ENCODE data around the gene SEMA5B. TPM values are rescaled to one million over a fixed set of nuclear protein-coding genes. Genes with fewer than 3 reads are reported as not detected.

The SEMA5B gene
- total and polyA plus RNA-seq, 4 donors, result 14.2 to 65.5 (median 39.1) TPM

GRCh38 chr3:122991236-122991985, 36.2 kb downstream of the SEMA5B start:
- no peak overlapping the region for H3K27ac ChIP-seq (ENCODE audit: low read depth, low read length)
- H3K27me3 ChIP-seq (ENCODE audit: control insufficient read depth, insufficient read depth, low read length), result peaks cover 26% of the 10 kb centered on the region
- peaks cover 71% of the 10 kb centered on the region for H3K4me1 ChIP-seq (ENCODE audit: control insufficient read depth, insufficient read depth, low read length)
- DNase-seq (ENCODE audit: low read depth in 4 of 6, low spot score in 6 of 6), result no peak
- WGBS (ENCODE audit: insufficient coverage), result 80% methylated on average over 4 of the region's 8 CpGs
- no peaks in the 10 kb centered on the region for H3K36me3 ChIP-seq (ENCODE audit: control insufficient read depth, insufficient read depth, low read length)
- H3K9me3 ChIP-seq (ENCODE audit: control insufficient read depth, insufficient read depth, low read length), result no peaks in the 10 kb centered on the region
- H3K4me3 ChIP-seq (ENCODE audit: low read depth, low read length), result no peak overlapping the region

- H3K4me3 ChIP-seq (ENCODE audit: low read depth, low read length), result no peak overlapping the region
- peaks cover 26% of the 10 kb centered on the region for H3K27me3 ChIP-seq (ENCODE audit: control insufficient read depth, insufficient read depth, low read length)
- WGBS (ENCODE audit: insufficient coverage), result 86% methylated on average over 1 of the region's 4 CpGs
- no peaks in the 10 kb centered on the region for H3K36me3 ChIP-seq (ENCODE audit: control insufficient read depth, insufficient read depth, low read length)
- H3K9me3 ChIP-seq (ENCODE audit: control insufficient read depth, insufficient read depth, low read length), result no peaks in the 10 kb centered on the region
- DNase-seq (ENCODE audit: low read depth in 4 of 6, low spot score in 6 of 6), result peak in 1 of 6 donors; percentile 46
- H3K27ac ChIP-seq (ENCODE audit: low read depth, low read length), result no peak overlapping the region
- H3K4me1 ChIP-seq (ENCODE audit: control insufficient read depth, insufficient read depth, low read length), result peaks cover 59% of the 10 kb centered on the region
Measured at GRCh38 chr3:122989856-122990575, 37.5 kb downstream of the SEMA5B start.

GRCh38 chr3:122988508-122988907, 39.1 kb downstream of the SEMA5B start:
- peaks cover 49% of the 10 kb centered on the region for H3K4me1 ChIP-seq (ENCODE audit: control insufficient read depth, insufficient read depth, low read length)
- H3K4me3 ChIP-seq (ENCODE audit: low read depth, low read length), result no peak overlapping the region
- H3K9me3 ChIP-seq (ENCODE audit: control insufficient read depth, insufficient read depth, low read length), result no peaks in the 10 kb centered on the region
- H3K27ac ChIP-seq (ENCODE audit: low read depth, low read length), result no peak overlapping the region
- no peaks in the 10 kb centered on the region for H3K36me3 ChIP-seq (ENCODE audit: control insufficient read depth, insufficient read depth, low read length)
- peaks cover 21% of the 10 kb centered on the region for H3K27me3 ChIP-seq (ENCODE audit: control insufficient read depth, insufficient read depth, low read length)
- no peak for DNase-seq (ENCODE audit: low read depth in 4 of 6, low spot score in 6 of 6)
- 60% methylated on average over 3 of the region's 5 CpGs for WGBS (ENCODE audit: insufficient coverage)

GRCh38 chr3:122987736-122988319, 39.7 kb downstream of the SEMA5B start:
- 88% methylated on average over 2 of the region's 3 CpGs for WGBS (ENCODE audit: insufficient coverage)
- Histone ChIP-seq H3K27me3 (ENCODE audit: control insufficient read depth, insufficient read depth, low read length) (peaks cover 21% of the 10 kb centered on the region), H3K27ac (ENCODE audit: low read depth, low read length) (no peak overlapping the region), H3K9me3 (ENCODE audit: control insufficient read depth, insufficient read depth, low read length) (no peaks in the 10 kb centered on the region), H3K4me1 (ENCODE audit: control insufficient read depth, insufficient read depth, low read length) (peaks cover 48% of the 10 kb centered on the region), H3K4me3 (ENCODE audit: low read depth, low read length) (no peak overlapping the region), H3K36me3 (ENCODE audit: control insufficient read depth, insufficient read depth, low read length) (no peaks in the 10 kb centered on the region)
- no peak for DNase-seq (ENCODE audit: low read depth in 4 of 6, low spot score in 6 of 6)

GRCh38 chr3:122987231-122987630, 40.3 kb downstream of the SEMA5B start:
- Histone ChIP-seq H3K27me3 (ENCODE audit: control insufficient read depth, insufficient read depth, low read length) (peaks cover 18% of the 10 kb centered on the region), H3K4me1 (ENCODE audit: control insufficient read depth, insufficient read depth, low read length) (peaks cover 48% of the 10 kb centered on the region), H3K36me3 (ENCODE audit: control insufficient read depth, insufficient read depth, low read length) (no peaks in the 10 kb centered on the region), H3K9me3 (ENCODE audit: control insufficient read depth, insufficient read depth, low read length) (no peaks in the 10 kb centered on the region), H3K4me3 (ENCODE audit: low read depth, low read length) (no peak overlapping the region), H3K27ac (ENCODE audit: low read depth, low read length) (peak overlapping the region; percentile 12)
- DNase-seq (ENCODE audit: low read depth in 4 of 6, low spot score in 6 of 6), result peak in 1 of 6 donors; percentile 37
- WGBS (ENCODE audit: insufficient coverage), result 71% methylated on average over 1 of the region's 2 CpGs

- 29% methylated on average over 6 of the region's 6 CpGs for WGBS (ENCODE audit: insufficient coverage)
- H3K9me3 ChIP-seq (ENCODE audit: control insufficient read depth, insufficient read depth, low read length), result no peaks in the 10 kb centered on the region
- H3K27ac ChIP-seq (ENCODE audit: low read depth, low read length), result peak overlapping the region; percentile 12
- no peak overlapping the region for H3K4me3 ChIP-seq (ENCODE audit: low read depth, low read length)
- peaks cover 47% of the 10 kb centered on the region for H3K4me1 ChIP-seq (ENCODE audit: control insufficient read depth, insufficient read depth, low read length)
- H3K27me3 ChIP-seq (ENCODE audit: control insufficient read depth, insufficient read depth, low read length), result peaks cover 16% of the 10 kb centered on the region
- H3K36me3 ChIP-seq (ENCODE audit: control insufficient read depth, insufficient read depth, low read length), result no peaks in the 10 kb centered on the region
- peak in 2 of 6 donors; percentile 57 to 72 for DNase-seq (ENCODE audit: low read depth in 4 of 6, low spot score in 6 of 6)
Measured at GRCh38 chr3:122986693-122987179, 40.8 kb downstream of the SEMA5B start.

GRCh38 chr3:122985539-122985938, 42.0 kb downstream of the SEMA5B start:
- Histone ChIP-seq H3K36me3 (ENCODE audit: control insufficient read depth, insufficient read depth, low read length) (no peaks in the 10 kb centered on the region), H3K27me3 (ENCODE audit: control insufficient read depth, insufficient read depth, low read length) (peaks cover 8% of the 10 kb centered on the region), H3K27ac (ENCODE audit: low read depth, low read length) (no peak overlapping the region), H3K4me1 (ENCODE audit: control insufficient read depth, insufficient read depth, low read length) (peaks cover 54% of the 10 kb centered on the region), H3K4me3 (ENCODE audit: low read depth, low read length) (no peak overlapping the region), H3K9me3 (ENCODE audit: control insufficient read depth, insufficient read depth, low read length) (no peaks in the 10 kb centered on the region)
- no peak for DNase-seq (ENCODE audit: low read depth in 4 of 6, low spot score in 6 of 6)
- WGBS (ENCODE audit: insufficient coverage), result no CpG with 5 or more reads among the region's 4 CpGs

- no peak for DNase-seq (ENCODE audit: low read depth in 4 of 6, low spot score in 6 of 6)
- peaks cover 54% of the 10 kb centered on the region for H3K4me1 ChIP-seq (ENCODE audit: control insufficient read depth, insufficient read depth, low read length)
- no peaks in the 10 kb centered on the region for H3K36me3 ChIP-seq (ENCODE audit: control insufficient read depth, insufficient read depth, low read length)
- H3K27ac ChIP-seq (ENCODE audit: low read depth, low read length), result no peak overlapping the region
- no peak overlapping the region for H3K4me3 ChIP-seq (ENCODE audit: low read depth, low read length)
- peaks cover 7% of the 10 kb centered on the region for H3K27me3 ChIP-seq (ENCODE audit: control insufficient read depth, insufficient read depth, low read length)
- no peaks in the 10 kb centered on the region for H3K9me3 ChIP-seq (ENCODE audit: control insufficient read depth, insufficient read depth, low read length)
- WGBS (ENCODE audit: insufficient coverage), result no CpG with 5 or more reads among the region's 3 CpGs
Measured at GRCh38 chr3:122984650-122985049, 42.9 kb downstream of the SEMA5B start.

GRCh38 chr3:122984007-122984406, 43.6 kb downstream of the SEMA5B start:
- 90% methylated on average over 9 of the region's 11 CpGs for WGBS (ENCODE audit: insufficient coverage)
- Histone ChIP-seq H3K9me3 (ENCODE audit: control insufficient read depth, insufficient read depth, low read length) (no peaks in the 10 kb centered on the region), H3K4me3 (ENCODE audit: low read depth, low read length) (no peak overlapping the region), H3K4me1 (ENCODE audit: control insufficient read depth, insufficient read depth, low read length) (peaks cover 54% of the 10 kb centered on the region), H3K36me3 (ENCODE audit: control insufficient read depth, insufficient read depth, low read length) (no peaks in the 10 kb centered on the region), H3K27me3 (ENCODE audit: control insufficient read depth, insufficient read depth, low read length) (peaks cover 5% of the 10 kb centered on the region), H3K27ac (ENCODE audit: low read depth, low read length) (no peak overlapping the region)
- no peak for DNase-seq (ENCODE audit: low read depth in 4 of 6, low spot score in 6 of 6)

Data from spinal cord (tissue), 10 donors.